SK-N-MC (cell line): ENCODE measurements around the gene BET1L.

ENCODE experiments used
- DNase-seq: peaks from one replicate; pipeline ENCODE4 v3.0.0-alpha.2; 2011; ENCODE audit warnings: low read depth, low spot score
- H3K27ac ChIP-seq: fragments of 200-600 bp; sonication (generic); 2 replicates; pipeline ENCODE4 v1.5.1; 2016; ENCODE audit warnings: mixed run types
- H3K36me3 ChIP-seq: fragments of 200-600 bp; sonication (generic); 2 replicates; pipeline ENCODE4 v1.6.1; 2017; ENCODE audit warnings: antibody characterized with exemption, low read length, mixed read lengths; ENCODE audit not compliant: insufficient read depth
- H3K4me3 ChIP-seq: fragments of 200-600 bp; sonication (generic); 2 replicates; pipeline ENCODE4 v1.5.1; 2016
- H3K9ac ChIP-seq: fragments of 200-600 bp; sonication (generic); 2 replicates; pipeline ENCODE4 v1.8.0; 2017; ENCODE audit warnings: mixed run types, mixed read lengths; ENCODE audit not compliant: insufficient read length
- H3K9me3 ChIP-seq: fragments of 200-600 bp; sonication (generic); 2 replicates; pipeline ENCODE4 v1.6.1; 2017; ENCODE audit warnings: low read depth, mild to moderate bottlenecking, antibody characterized with exemption, low read length, moderate library complexity, mixed read lengths
- EZH2 ChIP-seq: fragments of 200-600 bp; sonication (generic); IDR thresholded peaks from one replicate; pipeline ENCODE4 v1.6.1; 2017; ENCODE audit warnings: antibody characterized with exemption
- FOXP2 ChIP-seq: optimal IDR thresholded peaks from 2 replicates; pipeline ENCODE3; 2011; ENCODE audit warnings: mild to moderate bottlenecking, moderate library complexity; ENCODE audit not compliant: insufficient read depth; ENCODE audit errors: extremely low read length, control extremely low read depth
- POLR2AphosphoS5 ChIP-seq: IDR thresholded peaks from 2 replicates; pipeline ENCODE4 v1.6.1; 2012; ENCODE audit warnings: mild to moderate bottlenecking, low read depth, low read length, borderline replicate concordance

Gene BET1L

GRCh38 chr11:207208-207862, at the start of gene BET1L, which contains the start of gene RIC8A:
BET1L (minus strand) TSS chr11:207399; CDS start chr11:207321, 78 bp downstream.
RIC8A (plus strand) TSS chr11:207708; CDS start chr11:208855, 1,147 bp downstream.
- peaks cover 31% of the 10 kb centered on the region for H3K36me3 ChIP-seq

DNA sequence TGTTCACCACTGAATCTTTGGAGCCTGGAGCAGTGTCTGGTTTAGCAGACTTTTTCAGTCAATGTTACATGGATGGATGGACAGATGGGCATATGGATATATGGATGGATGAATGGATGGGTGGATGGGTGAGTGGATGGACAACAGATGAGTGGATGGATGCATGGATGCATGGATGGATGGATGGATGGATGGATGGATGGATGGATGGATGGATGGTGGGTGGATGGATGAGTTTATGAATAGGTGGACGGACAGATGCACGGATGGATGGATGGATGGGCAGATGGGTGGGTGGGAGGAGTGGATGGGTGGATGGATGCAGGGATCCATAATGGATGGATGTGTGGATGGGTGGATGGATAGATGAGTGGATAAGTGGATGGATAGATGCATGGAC, 48.6 kb upstream of the BET1L start:
- H3K36me3 ChIP-seq: peaks cover 27% of the 10 kb centered on the region
- H3K9ac ChIP-seq: no peak overlapping the region
- TF ChIP-seq POLR2AphosphoS5 (no peak), FOXP2 (no peak), EZH2 (no peak)
- no peaks in the 10 kb centered on the region for H3K9me3 ChIP-seq
- DNase-seq: no peak
- no peak overlapping the region for H3K4me3 ChIP-seq
- peak overlapping the region; percentile 77; the same call in 1 of the 2 replicates for H3K27ac ChIP-seq

More at GRCh38 chr11:207208-207862, at the start of gene BET1L, which contains the start of gene RIC8A:
- Histone ChIP-seq H3K9me3 (no peaks in the 10 kb centered on the region), H3K27ac (peak within 1 kb of the TSS; percentile 97), H3K9ac (peak within 1 kb of the TSS; percentile 97), H3K4me3 (peak within 1 kb of the TSS; percentile 96)
- DNase-seq: peak; percentile 91
- TF ChIP-seq POLR2AphosphoS5 (peak; percentile 87), FOXP2 (peak; percentile 33), EZH2 (no peak)

- peaks cover 33% of the 10 kb centered on the region for H3K36me3 ChIP-seq
- DNase-seq: peak; percentile 75
- H3K27ac ChIP-seq: peak overlapping the region; percentile 77
- peak overlapping the region; percentile 34 for H3K9ac ChIP-seq
- no peaks in the 10 kb centered on the region for H3K9me3 ChIP-seq
- no peak overlapping the region for H3K4me3 ChIP-seq
- TF ChIP-seq POLR2AphosphoS5: no peak
- no peak for TF ChIP-seq FOXP2
- TF ChIP-seq EZH2: no peak
Measured at GRCh38 chr11:255176-255575, 48.0 kb upstream of the BET1L start.

DNA sequence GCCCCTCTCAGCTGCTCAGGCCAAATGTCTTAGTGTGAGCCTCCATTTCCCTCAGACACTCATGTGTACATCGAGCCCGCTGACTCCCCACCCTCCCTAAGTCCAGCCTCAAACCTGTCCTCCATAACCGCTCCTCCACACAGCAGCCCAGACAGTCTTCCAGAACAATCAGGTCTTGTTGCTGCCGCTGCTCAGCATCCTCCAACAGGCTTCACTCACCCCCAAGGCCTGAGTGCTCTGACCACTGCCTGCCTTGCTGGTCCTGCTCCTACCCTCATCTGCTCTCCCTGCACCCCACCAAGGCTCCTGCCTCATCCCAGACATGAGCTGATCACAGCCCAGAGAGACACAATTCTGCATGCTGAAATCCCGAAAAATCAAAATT, 46.7 kb upstream of the BET1L start:
- Histone ChIP-seq H3K27ac (no peak overlapping the region), H3K4me3 (no peak overlapping the region), H3K36me3 (peaks cover 38% of the 10 kb centered on the region), H3K9me3 (no peaks in the 10 kb centered on the region), H3K9ac (no peak overlapping the region)
- no peak for DNase-seq
- no peak for TF ChIP-seq FOXP2
- TF ChIP-seq POLR2AphosphoS5: no peak
- no peak for TF ChIP-seq EZH2

- no peak overlapping the region for H3K9ac ChIP-seq
- no peak for TF ChIP-seq EZH2
- no peak for TF ChIP-seq POLR2AphosphoS5
- peaks cover 43% of the 10 kb centered on the region for H3K36me3 ChIP-seq
- H3K27ac ChIP-seq: no peak overlapping the region
- H3K4me3 ChIP-seq: no peak overlapping the region
- no peaks in the 10 kb centered on the region for H3K9me3 ChIP-seq
- no peak for DNase-seq
Measured at GRCh38 chr11:253160-253885, 46.1 kb upstream of the BET1L start.

DNA sequence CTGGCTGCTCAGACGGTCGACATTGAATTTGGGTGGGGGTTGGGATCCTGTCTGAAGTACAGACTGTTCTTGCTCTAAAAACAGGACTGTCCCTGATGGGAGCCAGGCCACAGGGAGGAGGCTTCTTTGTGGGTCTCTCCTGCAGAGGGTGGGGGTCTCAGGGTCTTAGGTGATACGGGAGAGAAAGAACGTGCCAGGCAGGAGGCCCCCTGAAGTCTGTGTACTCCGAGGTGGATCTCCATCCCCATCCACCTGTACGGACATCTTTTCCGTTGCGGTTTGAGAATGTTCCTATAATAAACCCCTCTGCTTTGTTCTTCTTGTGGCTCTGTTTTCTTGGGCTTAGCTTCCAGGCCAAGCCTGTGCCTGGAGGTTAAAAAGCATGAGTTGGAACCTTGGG, 45.5 kb upstream of the BET1L start:
- Histone ChIP-seq H3K27ac (no peak overlapping the region), H3K9me3 (no peaks in the 10 kb centered on the region), H3K36me3 (peaks cover 50% of the 10 kb centered on the region), H3K4me3 (no peak overlapping the region), H3K9ac (no peak overlapping the region)
- DNase-seq: no peak
- TF ChIP-seq FOXP2: no peak

DNA sequence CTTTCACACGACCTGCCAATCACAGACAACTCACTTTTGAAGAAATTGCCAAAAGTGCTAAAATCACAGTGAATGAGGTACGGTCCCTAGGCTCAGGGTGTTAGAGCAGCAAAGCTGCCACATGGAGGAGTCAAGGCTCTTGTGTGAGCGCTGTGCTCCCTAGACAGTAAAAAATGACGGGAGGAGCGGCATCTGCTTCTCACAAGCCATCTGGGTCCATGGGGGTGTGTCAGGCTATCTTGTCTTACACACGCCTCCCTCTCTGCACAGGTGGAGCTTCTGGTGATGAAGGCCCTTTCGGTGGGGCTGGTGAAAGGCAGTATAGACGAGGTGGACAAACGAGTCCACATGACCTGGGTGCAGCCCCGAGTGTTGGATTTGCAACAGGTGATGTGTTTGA, 44.4 kb upstream of the BET1L start:
- no peak for DNase-seq
- H3K4me3 ChIP-seq: no peak overlapping the region
- TF ChIP-seq FOXP2: no peak
- TF ChIP-seq POLR2AphosphoS5: no peak
- TF ChIP-seq EZH2: no peak
- no peak overlapping the region for H3K27ac ChIP-seq
- peaks cover 61% of the 10 kb centered on the region for H3K36me3 ChIP-seq
- no peaks in the 10 kb centered on the region for H3K9me3 ChIP-seq
- no peak overlapping the region for H3K9ac ChIP-seq

- no peaks in the 10 kb centered on the region for H3K9me3 ChIP-seq
- no peak for DNase-seq
- H3K27ac ChIP-seq: peak overlapping the region; percentile 35; the same call in 1 of the 2 replicates
- no peak overlapping the region for H3K9ac ChIP-seq
- H3K36me3 ChIP-seq: peaks cover 68% of the 10 kb centered on the region
- TF ChIP-seq FOXP2: no peak
- TF ChIP-seq POLR2AphosphoS5: no peak
- TF ChIP-seq EZH2: no peak
- H3K4me3 ChIP-seq: no peak overlapping the region
Measured at GRCh38 chr11:250740-251299, 43.6 kb upstream of the BET1L start.
